Activated T-cell treated with anti-CD3 and anti-CD28 coated beads, Interleukin-2, amount 50 U/mL, for 48 hours (primary cell): ENCODE measurements around the gene OR11H6.

Experiments
- DNase-seq, 2 experiments: peaks; one replicate each; pipeline ENCODE4 v3.0.0-alpha.2; 2020

Gene OR11H6

DNA sequence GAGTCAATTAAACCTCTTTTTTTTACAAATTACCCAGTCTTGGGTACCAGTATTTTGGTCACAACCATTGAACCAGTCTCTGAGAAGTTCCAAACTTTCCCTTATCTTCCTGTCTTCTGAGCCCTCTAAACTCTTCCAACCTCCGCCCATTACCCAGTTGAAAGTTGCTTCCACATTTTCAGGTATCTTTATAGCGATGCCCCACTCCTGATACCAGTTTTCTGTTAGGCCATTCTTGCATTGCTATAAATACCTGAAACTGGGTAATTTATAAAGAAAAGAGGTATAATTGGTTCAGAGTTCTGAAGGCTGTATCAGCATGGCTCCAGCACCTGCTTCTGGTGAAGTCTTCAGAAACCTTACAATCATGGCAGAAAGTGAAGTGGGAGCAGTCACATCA, 50.6 kb downstream of the OR11H6 start:
- no peak for DNase-seq
